Measurements from ENCODE around the gene CCDC169. TPM values are rescaled to one million over a fixed set of nuclear protein-coding genes. Genes with fewer than 3 reads are reported as not detected.
"Not testable (repeated sequence)": the region's sequence is repeated elsewhere in the genome, so short reads cannot be mapped to it uniquely, and the experiment has no call there.

The CCDC169 gene
- total and polyA plus RNA-seq, 2 experiments from 2014 or later, result 1.9 to 7.7 TPM

- Histone ChIP-seq H3K79me2 (peaks cover 11% of the 10 kb centered on the region), H3K9me3 (ENCODE audit: low read depth) (no peaks in the 10 kb centered on the region), H3K4me1 (ENCODE audit: insufficient read depth) (no peaks in the 10 kb centered on the region), H3K36me3 (replicated peaks; ENCODE audit: insufficient read depth, low read depth) (no peaks in the 10 kb centered on the region), H3K9me2 (replicated peaks; ENCODE audit: insufficient read depth) (no peaks in the 10 kb centered on the region), H3K4me3 (no peak overlapping the region), H3K27me3 (no peaks in the 10 kb centered on the region), H4K20me1 (ENCODE audit: insufficient read depth, poor library complexity, severe bottlenecking) (peaks cover 3% of the 10 kb centered on the region), H3K27ac (no peak overlapping the region), H3K4me2 (no peak overlapping the region), H2AFZ (no peak overlapping the region)
- 73% methylated on average over 1 of the region's 1 CpG for WGBS (ENCODE audit: low lambda C conversion rate, missing lambda C conversion rate)
- DNase-seq (ENCODE audit: low spot score), result no peak
- TF ChIP-seq EZH2phosphoT487 (IDR thresholded peaks at IDR 0.05; ENCODE audit: low read depth, severe bottlenecking, unreplicated experiment), result no peak
- TF ChIP-seq CTCF (IDR thresholded peaks at IDR 0.05; ENCODE audit: poor library complexity), result no peak
- TF ChIP-seq EZH2 (IDR thresholded peaks at IDR 0.05; ENCODE audit: borderline replicate concordance), result no peak
These were observed 26.4 kb upstream of the CCDC169 start for GRCh38 chr13:36323951-36324566.

GRCh38 chr13:36323408-36323807 lies 25.8 kb upstream of the CCDC169 start:
- Histone ChIP-seq H3K9me3 (ENCODE audit: low read depth) (no peaks in the 10 kb centered on the region), H3K79me2 (peaks cover 7% of the 10 kb centered on the region), H3K4me1 (ENCODE audit: insufficient read depth) (no peaks in the 10 kb centered on the region), H3K27ac (no peak overlapping the region), H3K36me3 (replicated peaks; ENCODE audit: insufficient read depth, low read depth) (no peaks in the 10 kb centered on the region), H3K4me3 (no peak overlapping the region), H2AFZ (no peak overlapping the region), H3K27me3 (no peaks in the 10 kb centered on the region), H3K9me2 (replicated peaks; ENCODE audit: insufficient read depth) (no peaks in the 10 kb centered on the region), H3K4me2 (no peak overlapping the region), H4K20me1 (ENCODE audit: insufficient read depth, poor library complexity, severe bottlenecking) (peaks cover 1% of the 10 kb centered on the region)
- WGBS (ENCODE audit: low lambda C conversion rate, missing lambda C conversion rate), result 78% methylated on average over 3 of the region's 3 CpGs
- TF ChIP-seq EZH2 (IDR thresholded peaks at IDR 0.05; ENCODE audit: borderline replicate concordance) (no peak), CTCF (IDR thresholded peaks at IDR 0.05; ENCODE audit: poor library complexity) (no peak), EZH2phosphoT487 (IDR thresholded peaks at IDR 0.05; ENCODE audit: low read depth, severe bottlenecking, unreplicated experiment) (no peak)
- no peak for DNase-seq (ENCODE audit: low spot score)

DNA sequence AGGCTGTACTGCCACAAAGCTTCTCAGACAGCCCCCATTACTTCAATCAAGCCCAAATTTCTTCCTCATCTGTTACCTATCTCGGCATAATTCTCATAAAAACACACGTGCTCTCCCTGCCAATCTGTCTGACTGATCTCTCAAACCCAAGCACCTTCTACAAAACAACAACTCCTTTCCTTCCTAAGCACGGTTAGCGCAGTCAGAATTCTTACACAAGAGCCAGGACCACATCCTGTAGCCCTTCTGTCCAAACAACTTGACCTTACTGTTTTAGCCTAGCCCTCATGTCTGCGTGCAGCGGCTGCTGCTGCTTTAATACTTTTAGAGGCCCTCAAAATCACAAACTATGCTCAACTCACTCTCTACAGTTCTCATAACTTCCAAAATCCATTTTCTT lies 22.2 kb upstream of the CCDC169 start:
- H2AFZ ChIP-seq; H3K27me3 ChIP-seq; H3K4me1 ChIP-seq (ENCODE audit: insufficient read depth); DNase-seq (ENCODE audit: low spot score); H3K9me3 ChIP-seq (ENCODE audit: low read depth); H3K9me2 ChIP-seq (replicated peaks; ENCODE audit: insufficient read depth); H3K27ac ChIP-seq; H3K4me2 ChIP-seq; H3K79me2 ChIP-seq; H3K4me3 ChIP-seq; H3K36me3 ChIP-seq (replicated peaks; ENCODE audit: insufficient read depth, low read depth); H4K20me1 ChIP-seq (ENCODE audit: insufficient read depth, poor library complexity, severe bottlenecking): not testable (repeated sequence)
- 56% methylated on average over 5 of the region's 6 CpGs for WGBS (ENCODE audit: low lambda C conversion rate, missing lambda C conversion rate)

DNA sequence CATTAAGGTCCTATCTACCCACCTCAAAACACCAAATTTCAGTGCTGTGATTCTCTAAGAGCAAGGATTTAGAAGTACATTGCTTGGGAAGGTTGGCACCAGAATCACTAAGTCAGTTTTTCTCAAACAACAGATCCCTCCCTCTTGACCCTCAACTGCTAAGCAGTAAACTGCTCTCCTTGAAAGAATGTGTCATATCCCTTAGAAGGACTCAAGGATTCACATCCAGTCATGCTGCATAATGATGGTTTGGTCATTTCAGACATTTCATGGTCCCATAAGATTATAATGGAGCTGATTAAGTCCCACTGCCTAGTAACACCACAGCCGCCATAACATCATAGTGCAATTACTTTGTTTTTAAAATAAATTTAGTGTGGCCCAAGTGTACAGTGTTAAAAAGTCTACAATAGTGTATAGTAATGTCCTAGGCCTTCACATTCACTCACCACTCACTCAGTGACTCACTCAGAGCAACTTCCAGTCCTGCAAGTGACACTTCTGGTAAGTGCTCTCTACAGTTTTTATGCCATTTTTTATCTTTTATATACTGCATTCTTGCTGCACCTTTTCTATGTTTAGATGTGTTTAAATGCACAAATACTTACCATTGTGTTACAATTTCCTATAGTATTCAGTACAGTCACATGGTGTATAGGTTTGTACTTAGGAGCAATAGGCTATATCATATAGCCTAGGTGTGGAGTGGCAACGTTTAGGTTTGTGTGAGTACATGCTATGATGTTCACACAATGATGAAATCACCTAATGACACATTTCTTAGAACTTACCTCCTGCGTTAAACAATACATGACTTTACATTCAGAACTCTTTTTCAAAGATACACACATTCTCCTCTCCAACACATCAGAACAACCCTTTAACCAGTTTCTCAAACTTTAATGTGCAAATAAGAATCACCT lies 15.7 kb upstream of the CCDC169 start:
- TF ChIP-seq EZH2 (IDR thresholded peaks at IDR 0.05; ENCODE audit: borderline replicate concordance) (no peak), CTCF (IDR thresholded peaks at IDR 0.05; ENCODE audit: poor library complexity) (no peak), EZH2phosphoT487 (IDR thresholded peaks at IDR 0.05; ENCODE audit: low read depth, severe bottlenecking, unreplicated experiment) (no peak)
- WGBS (ENCODE audit: low lambda C conversion rate, missing lambda C conversion rate), result 86% methylated on average over 3 of the region's 3 CpGs

More for the DNA sequence above, 15.7 kb upstream of the CCDC169 start:
- Histone ChIP-seq H3K4me1 (ENCODE audit: insufficient read depth) (no peaks in the 10 kb centered on the region), H3K9me3 (ENCODE audit: low read depth) (no peaks in the 10 kb centered on the region), H3K36me3 (replicated peaks; ENCODE audit: insufficient read depth, low read depth) (no peaks in the 10 kb centered on the region), H2AFZ (no peak overlapping the region), H3K9me2 (replicated peaks; ENCODE audit: insufficient read depth) (no peaks in the 10 kb centered on the region), H3K4me3 (no peak overlapping the region), H3K79me2 (no peaks in the 10 kb centered on the region), H4K20me1 (ENCODE audit: insufficient read depth, poor library complexity, severe bottlenecking) (no peaks in the 10 kb centered on the region), H3K27ac (no peak overlapping the region), H3K4me2 (no peak overlapping the region), H3K27me3 (no peaks in the 10 kb centered on the region)
- DNase-seq (ENCODE audit: low spot score), result no peak

Measured in hepatocyte (in vitro differentiated cells).